Natural killer cell (primary cell): ENCODE results near the gene CACNA2D2. TPM values are rescaled to one million over a fixed set of nuclear protein-coding genes. Genes with fewer than 3 reads are reported as not detected.

Experiments
- ATAC-seq, 3 donors: fragments of 150-1000 bp in 2 of 3; fragments of 200-7000 bp in 1 of 3; cut with Tn5 transposase; 1 replicate in 1 of 3; 2 replicates in 2 of 3; pipeline ENCODE4 v1.10.0; 2021; ENCODE audit warnings: mild to moderate bottlenecking in 2 of 3, moderate library complexity in 2 of 3
- DNase-seq, 2 donors: peaks; one replicate each; pipeline versions ENCODE4 v3.0.0 to v3.0.0-alpha.2; 2013 to 2021; ENCODE audit warnings: mixed read lengths in 1 of 2
- H3K27ac ChIP-seq: one replicate; pipeline ENCODE4 v1.5.1; 2013; ENCODE audit warnings: mild to moderate bottlenecking, low read length
- H3K27me3 ChIP-seq: one replicate; pipeline ENCODE4 v1.6.1; 2013; ENCODE audit warnings: low read length; ENCODE audit not compliant: control insufficient read depth, insufficient read depth
- H3K36me3 ChIP-seq: one replicate; pipeline ENCODE4 v1.6.1; 2013; ENCODE audit warnings: low read length; ENCODE audit not compliant: control insufficient read depth, insufficient read depth
- H3K4me1 ChIP-seq: one replicate; pipeline ENCODE4 v1.6.1; 2013; ENCODE audit warnings: low read length; ENCODE audit not compliant: control insufficient read depth, insufficient read depth
- H3K4me3 ChIP-seq: one replicate; pipeline ENCODE4 v1.5.1; 2013; ENCODE audit warnings: low read length
- H3K9me3 ChIP-seq: one replicate; pipeline ENCODE4 v1.6.1; 2013; ENCODE audit warnings: low read length; ENCODE audit not compliant: control insufficient read depth, insufficient read depth
- H3K27ac Mint-ChIP-seq, 2 donors: one replicate each; pipeline ENCODE4 v1.8.0; 2022; ENCODE audit warnings: mild to moderate bottlenecking in 2 of 2, mixed read lengths in 2 of 2, moderate library complexity in 1 of 2
- H3K27me3 Mint-ChIP-seq, 2 donors: one replicate each; pipeline ENCODE4 v1.8.0; 2022; ENCODE audit warnings: low read depth in 2 of 2, mixed read lengths in 2 of 2
- H3K36me3 Mint-ChIP-seq: one replicate; pipeline ENCODE4 v1.8.0; 2022; ENCODE audit warnings: mixed read lengths
- H3K4me1 Mint-ChIP-seq, 2 donors: one replicate each; pipeline ENCODE4 v1.8.0; 2022; ENCODE audit warnings: mixed read lengths in 2 of 2
- H3K4me3 Mint-ChIP-seq: one replicate; pipeline ENCODE4 v1.8.0; 2022; ENCODE audit warnings: mild to moderate bottlenecking, moderate library complexity, mixed read lengths
- H3K9me3 Mint-ChIP-seq, 2 donors: one replicate each; pipeline ENCODE4 v1.8.0; 2022; ENCODE audit warnings: mixed read lengths in 2 of 2
- WGBS: methylation state at CpG from one replicate; pipeline ENCODE4 v1.1.7; 2013; ENCODE audit warnings: missing lambda C conversion rate; ENCODE audit not compliant: insufficient coverage; 5-methylcytosine and 5-hydroxymethylcytosine counted together
- intact Hi-C: fragments of 100-400 bp; cut with micrococcal nuclease; formaldehyde crosslinking; loops from one replicate; pipeline ENCODE4 v1.14.2; 2022
- total RNA-seq, 4 donors: library from RNA; stranded (reverse); fragments of 120-200 nt in 1 of 4; gene quantifications; one replicate each; pipeline versions ENCODE4 v1.2.3 to v1.2.4, GENCODE V29; 2013 to 2022
- TF ChIP-seq, protein P1 (sequence below): fragments of 200-600 bp; IDR thresholded peaks from one replicate; pipeline ENCODE4 v1.8.0; 2022; ENCODE audit warnings: antibody characterized with exemption

Gene CACNA2D2
- total RNA-seq, 3 donors from 2014 or later (not counting 1 experiment from before 2014, with no cell fraction given), result 36.5 to 56.4 (median 43.8) TPM

DNA sequence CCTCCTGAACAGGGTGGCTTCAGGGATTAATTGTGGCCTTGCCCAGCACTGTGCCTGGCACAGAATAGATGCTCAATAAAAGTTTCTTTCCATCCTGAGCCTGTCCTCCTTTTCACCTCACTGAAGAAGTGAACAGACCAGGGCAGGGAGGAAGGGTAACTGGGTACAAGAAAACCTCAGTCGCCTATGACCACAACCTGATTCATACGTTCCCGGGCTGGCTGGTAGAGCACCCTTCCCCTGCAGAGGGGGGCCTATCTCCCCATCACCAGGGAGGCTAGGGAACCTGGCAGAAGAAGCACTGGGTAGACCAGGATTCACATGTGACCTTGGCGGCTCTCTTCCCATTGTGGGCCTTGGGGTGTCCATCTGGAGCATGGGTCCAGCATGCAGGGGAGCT lies 27.8 kb upstream of the CACNA2D2 start:
- WGBS, result 55% methylated on average over 4 of the region's 4 CpGs
- Histone ChIP-seq H3K4me1 (peaks cover 5% of the 10 kb centered on the region), H3K4me3 (no peak overlapping the region), H3K27me3 (peaks cover 4% of the 10 kb centered on the region), H3K36me3 (no peaks in the 10 kb centered on the region), H3K9me3 (no peaks in the 10 kb centered on the region), H3K27ac (no peak overlapping the region)
- DNase-seq, result no peak
- no peaks in the 10 kb centered on the region for H3K9me3 Mint-ChIP-seq
- ATAC-seq, result peak in 2 of 3 donors; percentile 32 to 47
- H3K4me1 Mint-ChIP-seq, result peaks cover 0 to 11% of the 10 kb centered on the region in 2 donors
- no peak overlapping the region for H3K4me3 Mint-ChIP-seq
- TF ChIP-seq, protein P1, sequence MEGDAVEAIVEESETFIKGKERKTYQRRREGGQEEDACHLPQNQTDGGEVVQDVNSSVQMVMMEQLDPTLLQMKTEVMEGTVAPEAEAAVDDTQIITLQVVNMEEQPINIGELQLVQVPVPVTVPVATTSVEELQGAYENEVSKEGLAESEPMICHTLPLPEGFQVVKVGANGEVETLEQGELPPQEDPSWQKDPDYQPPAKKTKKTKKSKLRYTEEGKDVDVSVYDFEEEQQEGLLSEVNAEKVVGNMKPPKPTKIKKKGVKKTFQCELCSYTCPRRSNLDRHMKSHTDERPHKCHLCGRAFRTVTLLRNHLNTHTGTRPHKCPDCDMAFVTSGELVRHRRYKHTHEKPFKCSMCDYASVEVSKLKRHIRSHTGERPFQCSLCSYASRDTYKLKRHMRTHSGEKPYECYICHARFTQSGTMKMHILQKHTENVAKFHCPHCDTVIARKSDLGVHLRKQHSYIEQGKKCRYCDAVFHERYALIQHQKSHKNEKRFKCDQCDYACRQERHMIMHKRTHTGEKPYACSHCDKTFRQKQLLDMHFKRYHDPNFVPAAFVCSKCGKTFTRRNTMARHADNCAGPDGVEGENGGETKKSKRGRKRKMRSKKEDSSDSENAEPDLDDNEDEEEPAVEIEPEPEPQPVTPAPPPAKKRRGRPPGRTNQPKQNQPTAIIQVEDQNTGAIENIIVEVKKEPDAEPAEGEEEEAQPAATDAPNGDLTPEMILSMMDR, result no peak
- no peak overlapping the region for H3K27ac Mint-ChIP-seq
- no peaks in the 10 kb centered on the region for H3K36me3 Mint-ChIP-seq
- H3K27me3 Mint-ChIP-seq, result peaks cover 10 to 16% of the 10 kb centered on the region in 2 donors
- intact Hi-C loops, result no loop called here

DNA sequence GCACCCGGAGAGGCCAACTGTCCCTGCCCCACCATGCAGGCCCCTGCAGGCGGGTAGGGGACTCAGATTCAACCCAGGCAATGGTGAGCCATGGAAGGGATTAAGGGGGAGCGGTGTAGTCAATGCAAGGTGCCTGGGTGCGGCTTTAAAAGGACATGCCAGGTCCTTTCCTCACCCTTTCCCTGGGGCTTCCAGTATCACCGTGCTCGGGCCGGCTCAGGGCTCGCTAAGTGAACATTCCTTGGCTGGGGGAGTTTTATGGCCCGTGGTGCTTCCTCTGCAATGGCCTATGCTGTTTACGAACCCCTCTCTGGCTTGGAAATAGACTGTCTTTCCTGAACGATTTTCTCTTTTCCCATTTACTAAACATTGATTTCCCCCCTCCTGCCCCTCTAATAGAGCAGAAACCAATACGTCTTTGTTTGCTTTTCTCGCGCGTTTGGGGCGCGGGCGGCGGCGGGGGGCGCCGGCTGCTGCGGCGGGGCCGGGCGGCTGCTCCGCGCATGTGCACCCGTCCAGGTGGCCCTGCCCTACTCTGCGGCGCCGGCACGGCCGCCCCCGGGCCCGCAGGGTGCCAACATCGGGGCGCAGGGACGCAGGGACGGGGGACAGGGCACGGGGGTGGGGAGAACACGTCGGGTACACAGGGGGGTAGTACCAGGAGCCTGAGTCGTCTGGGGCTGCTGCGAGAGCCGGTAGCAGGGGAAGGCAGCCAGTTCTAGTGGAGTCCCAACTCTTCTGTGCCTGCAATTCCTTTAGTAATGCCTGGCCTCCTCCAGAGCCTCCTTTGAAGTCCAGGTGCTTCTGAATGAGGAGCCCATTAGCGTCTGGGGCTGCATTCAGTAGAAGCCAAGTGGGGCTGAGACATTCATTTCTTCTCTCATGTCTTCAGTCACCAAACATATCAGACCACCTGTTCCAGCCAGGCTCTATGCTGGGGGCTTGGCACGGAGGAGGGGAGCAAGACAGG lies 26.9 kb upstream of the CACNA2D2 start:
- Histone ChIP-seq H3K9me3 (no peaks in the 10 kb centered on the region), H3K27me3 (peaks cover 4% of the 10 kb centered on the region), H3K4me1 (peaks cover 5% of the 10 kb centered on the region), H3K36me3 (no peaks in the 10 kb centered on the region), H3K27ac (no peak overlapping the region), H3K4me3 (no peak overlapping the region)
- Mint-ChIP-seq H3K4me1 (peaks cover 0 to 15% of the 10 kb centered on the region in 2 donors), H3K36me3 (no peaks in the 10 kb centered on the region), H3K27ac (no peak overlapping the region), H3K4me3 (no peak overlapping the region), H3K9me3 (no peaks in the 10 kb centered on the region), H3K27me3 (peaks cover 10 to 16% of the 10 kb centered on the region in 2 donors)
- TF ChIP-seq, protein P1, result no peak
- no peak for DNase-seq
- no peak for ATAC-seq
- WGBS, result 19% methylated on average over 48 of the region's 48 CpGs
- intact Hi-C loops, result no loop called here

DNA sequence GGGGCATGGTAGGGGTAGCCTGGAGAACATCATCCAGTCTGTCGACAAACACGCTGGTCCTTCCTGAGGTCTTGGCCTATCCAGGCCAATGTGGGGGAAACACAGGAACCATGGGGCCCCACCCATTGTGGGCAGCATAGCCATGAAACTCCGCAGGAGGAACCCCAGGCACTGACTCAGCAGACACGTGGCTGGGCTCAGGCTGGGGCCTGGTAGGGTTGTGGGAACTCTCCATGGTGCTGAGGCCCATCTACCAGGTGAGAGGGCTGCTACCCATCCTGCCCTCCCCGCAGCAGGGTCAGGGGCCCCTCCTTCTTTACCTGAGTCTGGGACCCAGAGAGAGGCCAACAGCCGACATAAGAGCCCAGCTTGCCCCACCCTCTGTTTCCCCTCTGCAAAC lies 22.6 kb upstream of the CACNA2D2 start:
- H3K27ac ChIP-seq, result no peak overlapping the region
- no peaks in the 10 kb centered on the region for H3K36me3 ChIP-seq
- Mint-ChIP-seq H3K4me1 (peaks cover 0 to 4% of the 10 kb centered on the region in 2 donors), H3K27ac (no peak overlapping the region), H3K4me3 (no peak overlapping the region), H3K9me3 (no peaks in the 10 kb centered on the region), H3K27me3 (peaks cover 10 to 16% of the 10 kb centered on the region in 2 donors), H3K36me3 (no peaks in the 10 kb centered on the region)
- H3K4me1 ChIP-seq, result peaks cover under 1% of the 10 kb centered on the region
- 9% methylated on average over 6 of the region's 6 CpGs for WGBS
- H3K27me3 ChIP-seq, result peaks cover 4% of the 10 kb centered on the region
- peak; percentile 63 to 96 (median 80) for ATAC-seq
- H3K4me3 ChIP-seq, result no peak overlapping the region
- TF ChIP-seq, protein P1, result no peak
- H3K9me3 ChIP-seq, result no peaks in the 10 kb centered on the region
- peak; percentile 45 to 59 for DNase-seq
- intact Hi-C loops, result no loop called here
